Stimulated activated CD8-positive, alpha-beta memory T cell treated with anti-CD3 and anti-CD28 coated beads, Interleukin-15, amount 100 ng/mL, for 1 hour (primary cell): ENCODE data around the gene SHLD1.
"Not testable (repeated sequence)": the region's sequence is repeated elsewhere in the genome, so short reads cannot be mapped to it uniquely, and the experiment has no call there.

Experiments
- DNase-seq: peaks from one replicate; pipeline ENCODE4 v3.0.0-alpha.2; 2020; ENCODE audit warnings: low read depth

Gene SHLD1, protein sequence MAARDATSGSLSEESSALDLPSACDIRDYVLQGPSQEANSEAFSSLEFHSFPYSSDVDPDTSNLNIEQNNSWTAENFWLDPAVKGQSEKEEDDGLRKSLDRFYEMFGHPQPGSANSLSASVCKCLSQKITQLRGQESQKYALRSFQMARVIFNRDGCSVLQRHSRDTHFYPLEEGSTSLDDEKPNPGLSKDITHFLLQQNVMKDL

DNA sequence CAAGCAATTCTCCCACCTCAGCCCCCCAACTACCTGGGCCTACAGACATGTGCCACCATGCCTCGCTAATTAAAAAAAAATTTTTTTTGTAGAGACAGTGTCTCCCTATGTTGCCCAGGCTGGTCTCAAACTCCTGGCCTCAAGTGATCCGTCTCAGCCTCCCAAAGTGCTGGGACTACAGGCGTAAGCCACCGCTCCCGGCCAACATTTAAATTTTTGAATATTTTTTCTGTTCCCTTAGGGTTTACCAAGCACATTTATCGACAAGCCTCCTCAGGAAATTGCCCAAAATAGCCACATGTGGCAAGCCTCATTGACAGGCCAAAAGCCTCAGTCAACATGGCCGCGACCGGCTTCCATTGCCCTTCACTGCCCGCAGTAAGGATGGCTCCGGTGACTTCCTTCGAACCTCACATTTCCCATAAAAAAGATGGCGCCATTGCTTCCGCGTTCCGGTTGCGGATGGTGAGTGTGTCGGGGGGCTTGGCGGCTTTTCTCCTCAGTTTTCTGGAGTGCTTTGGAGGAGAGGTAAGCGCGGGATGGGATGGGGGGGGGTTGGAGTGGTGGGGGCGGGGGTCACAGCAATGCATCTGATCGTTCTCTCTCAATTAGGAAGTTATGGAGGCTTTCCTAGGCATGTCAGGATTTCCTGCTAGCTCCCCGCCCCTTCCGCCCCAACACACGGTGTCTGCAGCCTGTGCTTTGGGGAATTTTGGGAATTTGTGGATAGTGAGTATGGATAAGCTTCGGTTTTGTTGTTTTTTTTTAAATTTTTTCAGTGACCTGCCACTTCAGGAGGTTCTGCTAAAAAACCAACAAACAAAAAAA, at the start of gene SHLD1:
TSS of gene SHLD1 (plus strand) at position 450 of the 828 bp plus-strand sequence. CDS start 22,465 bp downstream, outside the sequence.
- DNase-seq, result peak; percentile 61

DNA sequence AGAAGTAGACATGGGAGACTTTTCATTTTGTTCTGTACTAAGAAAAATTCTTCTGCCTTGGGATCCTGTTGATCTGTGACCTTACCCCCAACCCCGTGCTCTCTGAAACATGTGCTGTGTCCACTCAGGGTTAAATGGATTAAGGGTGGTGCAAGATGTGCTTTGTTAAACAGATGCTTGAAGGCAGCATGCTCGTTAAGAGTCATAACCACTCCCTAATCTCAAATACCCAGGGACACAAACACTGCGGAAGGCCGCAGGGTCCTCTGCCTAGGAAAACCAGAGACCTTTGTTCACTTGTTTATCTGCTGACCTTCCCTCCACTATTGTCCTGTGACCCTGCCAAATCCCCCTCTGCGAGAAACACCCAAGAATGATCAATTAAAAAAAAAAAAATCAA, 47.9 kb upstream of the SHLD1 start:
- DNase-seq, result not testable (repeated sequence)

DNA sequence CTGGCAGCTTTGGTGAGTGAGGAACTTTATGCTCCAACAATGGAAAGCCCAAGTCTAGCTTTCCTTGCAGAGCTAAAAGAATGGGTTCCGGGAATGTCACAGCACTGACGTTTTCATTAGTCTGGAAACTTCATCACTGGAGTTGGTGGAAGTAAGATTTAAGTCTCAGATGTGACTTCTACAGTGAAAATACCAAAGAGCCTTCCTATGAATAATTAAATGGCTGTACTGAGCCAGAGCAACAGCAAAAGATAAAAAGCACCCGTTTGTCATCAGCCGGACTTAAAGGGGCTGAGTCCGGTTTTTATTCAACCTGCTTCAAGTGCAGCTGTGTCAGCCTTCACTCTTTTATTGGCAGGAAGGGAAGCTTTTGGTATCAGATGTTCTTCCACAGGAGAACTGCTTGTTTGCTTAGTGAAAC, 46.5 kb upstream of the SHLD1 start:
- no peak for DNase-seq

DNA sequence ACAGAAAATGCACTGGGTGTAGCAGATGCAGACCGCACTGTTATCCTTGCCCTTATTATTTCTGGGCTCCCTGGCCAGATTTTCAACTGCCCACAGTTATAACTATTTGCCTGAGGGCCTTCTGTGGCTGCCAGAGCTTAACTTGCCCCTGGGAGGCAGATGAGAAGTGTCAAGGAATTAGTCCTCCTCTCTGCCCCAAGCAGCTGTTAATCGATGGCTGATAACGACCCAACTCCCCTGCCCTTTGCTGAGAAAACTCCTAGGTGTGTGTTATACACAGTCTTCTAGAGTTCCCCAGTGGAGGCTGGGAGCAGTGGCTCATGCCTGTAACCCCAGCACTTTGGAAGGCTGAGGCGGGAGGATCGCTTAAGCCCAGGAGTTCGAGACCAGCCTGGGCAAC, 44.4 kb upstream of the SHLD1 start:
- DNase-seq, result no peak

DNA sequence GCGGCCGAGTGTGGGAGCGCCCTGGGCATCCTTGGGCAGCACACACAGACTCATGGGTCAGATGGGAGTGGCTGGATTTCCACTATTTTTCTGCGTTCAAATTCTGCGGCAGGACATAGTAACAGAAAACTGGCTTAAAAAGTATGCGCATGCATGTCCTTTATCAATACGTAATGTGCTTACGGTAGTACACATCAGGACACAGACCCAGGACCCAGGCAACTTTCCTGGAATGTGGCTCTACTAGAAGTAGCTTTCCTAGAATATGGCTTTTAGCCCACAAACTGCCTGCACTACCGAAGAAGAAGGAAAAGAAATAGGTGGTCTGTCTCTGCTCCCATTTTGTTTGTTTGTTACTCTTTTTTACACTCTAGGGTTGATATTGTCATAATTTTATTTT, 43.4 kb upstream of the SHLD1 start:
- no peak for DNase-seq

DNA sequence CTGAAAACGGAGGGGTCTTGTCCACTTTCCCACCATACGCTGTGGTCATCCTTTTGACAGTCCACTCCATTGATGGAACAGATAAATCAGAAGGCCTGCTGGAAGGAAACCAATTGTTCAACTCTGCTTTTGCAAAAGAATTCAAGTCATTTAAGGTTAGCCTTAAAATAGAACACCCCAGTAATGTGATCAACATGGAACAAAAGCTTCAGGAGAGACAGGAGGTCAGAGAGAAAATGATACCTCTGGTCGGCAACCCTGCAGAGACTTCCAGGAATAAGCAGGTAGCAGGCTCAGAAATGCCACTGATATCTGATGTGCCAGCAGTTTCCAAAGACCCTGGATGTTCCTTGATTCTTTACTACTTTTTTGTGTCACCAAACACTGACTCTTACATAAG, 39.6 kb upstream of the SHLD1 start:
- DNase-seq, result no peak

DNA sequence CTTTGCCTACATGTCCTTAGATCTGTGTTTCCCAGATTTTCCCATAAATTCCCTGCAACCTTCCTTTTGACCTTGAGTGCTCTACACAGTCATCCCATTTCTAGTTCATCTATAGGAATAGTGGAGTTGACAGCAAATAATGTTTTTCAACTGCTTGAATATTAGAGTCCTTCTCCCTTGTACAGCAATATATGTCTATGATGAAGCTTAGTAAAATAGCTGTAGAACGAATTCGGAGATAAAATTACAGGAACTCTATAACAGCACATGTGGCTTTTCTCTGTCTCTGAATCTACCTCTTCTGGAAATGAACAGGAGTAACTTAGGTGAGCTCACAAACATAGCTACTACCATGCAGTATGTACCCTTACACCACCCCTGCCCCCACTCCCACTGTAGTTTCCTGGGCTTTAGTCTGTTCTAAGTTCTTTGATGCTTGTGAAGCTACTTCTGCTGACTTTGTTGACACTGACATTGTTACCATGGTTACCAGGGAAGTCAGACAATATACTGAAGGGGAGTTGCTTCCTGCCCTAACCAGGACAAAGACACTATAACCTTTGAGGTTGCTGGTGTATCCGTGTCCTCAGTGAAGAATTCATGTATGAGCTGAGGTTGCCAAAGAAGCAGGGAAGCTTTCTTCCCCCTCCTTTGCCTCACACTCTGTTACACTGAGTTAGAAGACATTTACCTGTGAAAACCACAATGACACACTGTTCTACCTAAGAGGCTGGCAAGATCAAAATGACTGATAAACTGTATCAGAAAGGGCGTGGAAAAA, 35.8 kb upstream of the SHLD1 start:
- DNase-seq, result peak; percentile 52

DNA sequence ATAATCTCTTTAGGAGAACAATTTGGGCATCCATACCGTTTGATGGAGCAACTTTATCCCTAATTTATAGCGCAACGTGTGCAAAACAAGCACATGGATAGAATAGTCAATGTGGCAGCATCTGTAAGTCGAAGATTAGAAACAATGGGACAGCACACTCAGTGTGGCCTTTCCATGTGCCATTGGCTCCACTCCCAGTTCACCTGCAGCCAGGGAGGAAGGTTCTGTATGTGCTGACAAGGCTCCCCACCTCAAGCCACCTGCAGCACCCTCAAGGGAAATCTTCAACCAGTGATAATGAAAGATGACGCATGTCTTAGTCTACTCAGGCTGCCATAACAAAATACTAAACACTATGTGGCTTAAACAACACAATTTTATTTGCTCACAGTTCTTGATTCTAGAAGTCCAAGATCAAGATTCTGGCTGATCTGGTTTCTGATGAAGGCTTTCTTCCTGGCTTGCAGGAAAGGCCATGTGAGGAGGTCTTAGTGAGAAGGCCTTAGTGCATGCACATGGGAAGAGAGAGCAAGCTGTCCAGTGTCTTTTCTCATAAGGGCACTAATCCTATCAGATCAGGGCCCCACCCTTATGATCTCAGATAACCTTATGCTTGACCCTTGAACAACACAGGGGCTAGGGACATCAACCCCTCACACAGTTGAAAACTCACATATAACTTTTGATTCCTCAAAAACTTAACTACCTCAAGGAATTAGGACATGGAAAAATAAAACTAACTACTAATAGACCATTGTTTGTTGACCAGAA, 34.9 kb upstream of the SHLD1 start:
- DNase-seq, result no peak

DNA sequence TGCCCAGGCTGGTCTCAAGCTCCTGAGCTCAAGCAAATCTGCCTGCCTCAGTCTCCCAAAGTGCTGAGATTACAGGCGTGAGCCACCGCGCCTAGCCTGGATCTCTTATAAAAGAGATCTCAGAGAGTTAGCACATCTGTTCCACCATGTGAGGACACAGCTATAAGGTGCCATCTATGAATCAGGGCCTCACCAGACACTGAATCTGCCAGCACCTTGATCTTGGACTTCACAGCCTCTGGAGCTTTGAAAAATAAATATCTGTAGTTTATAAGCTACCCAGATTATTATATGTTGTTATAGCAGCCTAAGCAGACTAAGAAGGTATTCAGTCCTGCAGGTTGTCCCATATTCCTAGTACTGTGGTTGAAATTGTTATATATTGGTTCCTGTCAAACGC, 33.2 kb upstream of the SHLD1 start:
- DNase-seq, result no peak

DNA sequence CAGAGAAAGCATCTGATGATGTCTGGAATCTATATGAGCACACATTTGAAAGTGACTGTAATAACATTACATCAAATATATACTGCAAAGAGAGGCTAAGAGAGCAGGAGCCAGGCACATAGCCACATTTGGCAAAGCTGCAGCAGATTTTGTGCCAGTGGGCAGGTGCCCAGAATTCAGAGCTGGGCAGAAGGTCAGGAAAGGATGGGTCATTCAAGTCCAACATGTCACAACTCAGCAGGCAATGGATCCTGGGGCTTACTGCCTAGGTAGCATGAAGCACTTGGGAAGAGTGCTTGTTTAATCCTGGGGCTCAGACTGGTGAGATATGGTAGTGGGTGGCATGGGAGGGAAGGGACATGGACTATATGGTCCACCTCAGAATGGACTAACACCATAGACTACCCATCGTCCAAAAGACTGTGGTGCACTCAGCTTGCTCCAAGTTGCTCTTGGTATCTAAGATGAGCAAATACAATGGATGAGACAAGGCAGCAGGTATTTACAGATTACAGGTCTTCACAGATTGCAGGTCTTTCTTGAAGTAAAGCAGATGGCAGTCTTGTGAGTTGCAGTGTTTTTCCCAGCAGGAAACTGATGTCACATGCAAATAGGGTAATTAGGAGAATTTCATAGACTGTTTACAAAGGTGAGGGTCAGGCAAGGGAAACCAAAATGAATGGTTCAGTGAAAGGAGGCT, 31.2 kb upstream of the SHLD1 start:
- no peak for DNase-seq

DNA sequence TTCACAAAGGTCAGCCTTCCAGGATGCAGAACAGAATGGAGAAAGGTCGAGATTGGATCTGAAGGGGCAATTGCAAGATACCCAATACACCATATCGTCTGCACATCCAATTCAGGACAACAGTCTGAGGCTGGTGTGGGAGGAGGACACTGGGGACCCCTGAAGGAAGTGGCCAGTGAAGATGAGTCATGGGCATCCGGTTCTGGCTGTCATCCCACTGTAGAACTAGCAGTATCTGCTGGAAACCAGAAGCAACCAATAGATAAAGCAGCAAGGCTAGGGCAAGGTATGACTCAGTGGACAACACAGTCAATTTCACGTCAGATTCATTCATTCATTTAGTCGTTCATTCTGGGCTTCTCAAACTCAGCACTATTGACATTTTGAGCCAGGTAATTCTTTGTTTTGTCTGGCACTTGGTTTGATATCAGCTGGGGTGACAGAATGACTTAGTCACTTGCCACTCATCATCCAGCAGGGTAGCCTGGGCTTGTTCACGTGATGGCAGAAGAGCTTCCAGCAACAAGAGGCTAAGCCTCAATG, 30.3 kb upstream of the SHLD1 start:
- no peak for DNase-seq

DNA sequence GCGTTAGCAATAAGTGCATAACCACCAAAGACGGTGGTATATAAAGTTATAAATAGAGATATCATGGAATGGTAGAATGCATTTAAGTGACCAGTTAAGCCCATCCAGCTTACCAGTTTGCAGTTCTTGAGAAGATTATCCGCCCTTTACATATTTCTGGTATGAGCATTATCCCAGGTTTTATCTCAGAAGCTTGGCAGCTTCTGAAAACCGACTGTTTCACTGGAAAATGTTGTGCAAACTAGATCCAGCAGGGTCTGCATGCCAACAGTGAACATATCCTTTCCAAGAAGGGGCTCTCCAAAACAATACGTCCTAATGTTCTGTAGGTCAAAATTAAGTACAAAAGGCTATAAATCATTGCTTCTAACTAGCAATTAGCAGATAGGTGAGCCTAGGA, 29.5 kb upstream of the SHLD1 start:
- DNase-seq, result no peak

DNA sequence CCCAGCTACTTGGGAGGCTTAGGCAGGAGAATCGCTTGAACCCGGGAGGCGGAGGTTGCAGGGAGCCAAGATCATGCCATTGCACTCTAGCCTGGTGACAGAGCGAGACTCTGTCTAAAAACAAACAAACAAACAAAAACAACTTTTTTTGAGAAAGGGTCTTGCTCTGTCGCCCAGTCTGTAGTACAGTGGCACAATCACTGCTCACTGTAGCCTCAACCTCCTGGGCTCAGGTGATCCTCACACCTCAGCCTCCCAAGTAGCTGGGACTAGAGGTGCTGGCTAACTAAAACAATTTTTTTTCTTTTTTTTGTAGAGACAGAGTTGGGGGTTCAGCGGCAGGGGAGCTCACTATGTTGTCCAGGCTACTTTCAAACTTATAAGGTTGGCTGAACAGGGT, 28.8 kb upstream of the SHLD1 start:
- DNase-seq, result not testable (repeated sequence)

DNA sequence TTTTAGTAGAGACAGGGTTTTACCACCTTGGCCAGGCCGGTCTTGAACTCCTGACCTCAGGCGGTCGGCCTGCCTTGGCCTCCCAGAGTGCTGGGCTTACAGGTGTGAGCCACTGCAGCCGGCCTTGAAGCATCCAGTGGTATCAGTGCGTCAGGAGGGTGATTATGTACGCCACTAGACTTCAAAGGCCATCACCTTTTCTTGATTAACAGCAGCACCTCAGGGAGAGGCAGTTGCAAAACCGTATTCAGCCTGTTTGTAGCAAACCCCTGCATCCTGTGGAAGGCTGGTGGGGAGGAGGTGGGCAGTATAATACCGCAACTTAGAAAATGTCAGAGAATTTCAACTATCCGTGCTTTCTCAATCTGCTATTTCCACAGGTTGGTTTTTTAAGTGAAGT, 27.3 kb upstream of the SHLD1 start:
- DNase-seq, result no peak

DNA sequence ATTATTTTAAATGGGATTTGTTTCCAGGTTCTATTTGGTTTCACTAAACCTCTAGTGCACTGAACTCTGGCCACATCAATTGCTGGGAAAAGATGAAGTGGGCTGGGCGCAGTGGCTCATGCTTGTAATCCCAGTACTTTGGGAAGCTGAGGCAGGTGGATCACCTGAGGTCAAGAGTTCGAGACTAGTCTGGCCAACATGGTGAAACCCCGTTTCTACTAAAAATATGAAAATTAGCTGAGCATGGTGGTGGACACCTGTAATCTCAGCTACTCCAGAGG, 25.1 kb upstream of the SHLD1 start:
- not testable (repeated sequence) for DNase-seq

DNA sequence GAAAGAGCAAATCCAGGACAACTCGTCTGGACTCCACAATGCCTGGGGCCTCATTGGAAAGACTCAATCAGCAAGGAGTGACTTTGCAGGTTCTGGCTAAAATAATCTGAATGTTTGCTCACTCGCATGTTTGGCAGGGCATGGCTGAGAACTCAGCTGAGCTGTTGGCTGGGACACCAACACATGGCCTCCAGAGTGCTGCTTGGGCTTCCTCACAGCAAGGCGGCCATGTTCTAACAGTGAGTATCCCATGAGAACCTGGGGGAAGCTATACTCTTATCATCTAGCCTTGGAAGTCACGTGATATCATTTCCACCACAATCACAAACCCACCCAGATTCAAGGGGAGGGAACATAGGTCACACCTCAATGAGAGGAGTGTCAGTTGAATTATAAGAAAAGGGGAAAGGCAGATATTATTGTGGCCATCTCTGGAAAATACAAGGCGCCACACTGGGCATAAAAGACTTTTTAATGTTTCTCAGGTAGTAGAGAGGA, 23.1 kb upstream of the SHLD1 start:
- no peak for DNase-seq

DNA sequence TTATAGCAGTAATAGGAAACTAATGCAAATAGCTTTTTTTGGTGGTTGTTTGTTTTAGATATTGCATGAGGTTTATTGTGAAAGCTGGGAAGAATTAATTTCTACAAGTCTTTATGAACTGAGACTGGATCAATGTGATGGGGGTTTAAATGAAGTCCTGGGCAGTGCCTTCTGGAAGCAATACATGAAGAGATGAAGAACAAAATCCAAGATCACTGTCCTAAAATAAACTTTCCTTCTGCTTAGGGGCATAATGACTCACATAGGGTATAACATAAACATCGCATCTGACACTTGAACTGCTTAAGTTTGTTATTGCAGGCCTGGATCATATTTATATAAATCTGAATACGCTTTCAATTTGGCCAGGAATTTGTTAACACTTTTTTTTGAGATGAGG, 20.9 kb upstream of the SHLD1 start:
- DNase-seq, result no peak

DNA sequence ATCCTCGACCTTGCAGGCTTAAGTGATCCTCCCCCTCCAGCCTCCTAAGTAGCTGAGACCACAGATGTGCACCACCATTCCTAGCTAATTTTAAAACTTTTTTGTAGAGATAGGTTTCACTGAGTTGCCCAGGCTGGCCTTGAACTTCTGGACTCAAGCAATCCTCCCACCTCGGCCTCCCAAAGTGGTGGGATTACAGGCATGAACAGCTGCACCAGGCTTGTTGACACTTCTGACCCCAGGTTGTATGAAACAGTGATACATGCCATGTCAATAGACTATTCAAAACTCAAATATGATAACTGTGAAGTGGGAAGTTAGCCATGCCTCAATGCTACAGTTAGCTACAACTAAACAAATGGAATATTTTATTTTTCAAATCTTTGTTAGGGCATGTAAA, 20.1 kb upstream of the SHLD1 start:
- DNase-seq, result no peak

DNA sequence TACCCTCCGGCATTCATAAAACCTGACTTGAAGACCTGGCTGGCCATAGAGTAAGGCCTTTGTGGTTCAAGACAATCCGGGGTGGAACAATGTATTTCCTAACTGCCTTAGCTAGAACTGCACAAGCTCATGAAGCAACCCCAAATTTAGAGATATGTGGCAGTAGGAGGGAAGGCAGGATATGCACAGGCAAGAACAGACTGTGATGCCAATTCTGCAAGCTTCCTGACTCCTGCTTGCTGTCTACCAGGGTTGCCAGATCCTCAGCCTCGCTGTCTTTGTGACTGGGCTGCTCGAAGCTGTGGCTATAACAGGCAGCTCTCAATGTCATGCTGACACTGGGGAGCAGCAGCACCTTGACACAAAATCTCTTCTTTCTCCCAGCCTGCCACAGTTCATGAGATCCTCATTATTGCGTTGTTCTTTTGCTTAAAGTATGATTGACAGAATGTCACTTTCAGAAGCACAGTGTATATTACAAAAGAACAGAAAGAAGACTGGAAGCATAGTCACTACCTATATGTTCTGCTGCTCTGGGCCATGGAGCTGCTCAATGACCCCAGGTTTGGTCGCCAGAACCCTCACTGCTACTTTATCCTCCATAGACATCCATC, 18.3 kb upstream of the SHLD1 start:
- no peak for DNase-seq

DNA sequence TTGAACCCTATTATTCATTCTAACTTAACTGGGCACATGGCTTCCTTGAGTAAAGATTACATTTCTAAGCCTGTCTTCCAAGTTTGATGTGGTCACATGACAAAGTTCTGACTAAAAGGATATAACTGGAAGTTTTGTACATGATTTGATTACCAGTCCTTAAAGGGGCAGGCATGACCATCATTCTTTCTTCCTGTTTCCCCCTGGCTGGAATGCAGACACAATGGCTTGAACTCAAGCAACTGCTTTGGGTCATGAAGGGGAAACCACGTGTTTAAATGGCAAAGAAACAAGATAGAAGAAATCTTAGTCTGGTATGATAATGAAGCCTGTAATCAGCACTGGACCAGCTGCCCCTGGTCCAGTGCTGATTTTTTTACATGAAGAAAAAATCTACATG, 15.6 kb upstream of the SHLD1 start:
- no peak for DNase-seq
